Mesenchymal stem cell (in vitro differentiated cells and primary cell): ENCODE data around the gene ALDH1L1.
A peak's percentile ranks its signal among the peaks of the same experiment; 100 is the strongest.

ENCODE experiments used
- DNase-seq: peaks from one replicate; pipeline ENCODE4 v3.0.0-alpha.2; 2013
- H2AFZ ChIP-seq: one replicate; pipeline ENCODE4 v1.6.1; 2013; ENCODE audit warnings: low read depth, mild to moderate bottlenecking, control low read depth, inconsistent platforms, low read length, moderate library complexity
- H2AK5ac ChIP-seq: 2 replicates; pipeline ENCODE4 v1.6.1; 2013; ENCODE audit warnings: low read length, moderate library complexity, mild to moderate bottlenecking, inconsistent platforms; ENCODE audit not compliant: severe bottlenecking
- H2BK120ac ChIP-seq: one replicate; pipeline ENCODE4 v1.6.1; 2013; ENCODE audit warnings: low read depth, mild to moderate bottlenecking, inconsistent platforms, low read length, moderate library complexity
- H2BK12ac ChIP-seq, 2 experiments: one replicate each; pipeline ENCODE4 v1.6.1; 2013; ENCODE audit warnings: inconsistent platforms in 2 of 2, low read length in 2 of 2, mild to moderate bottlenecking in 2 of 2, moderate library complexity in 2 of 2, control low read depth in 1 of 2
- H2BK15ac ChIP-seq: one replicate; pipeline ENCODE4 v1.6.1; 2013; ENCODE audit warnings: mild to moderate bottlenecking, low read depth, inconsistent platforms; ENCODE audit not compliant: poor library complexity, severe bottlenecking
- H2BK5ac ChIP-seq: 2 replicates; pipeline ENCODE4 v1.6.1; 2013; ENCODE audit warnings: low read depth, mild to moderate bottlenecking, low read length, control low read depth, inconsistent platforms; ENCODE audit not compliant: poor library complexity, severe bottlenecking
- H3K14ac ChIP-seq, 2 experiments: one replicate each; pipeline ENCODE4 v1.6.1; 2013; ENCODE audit warnings: inconsistent platforms in 2 of 2, low read length in 2 of 2, control low read depth in 1 of 2, mild to moderate bottlenecking in 1 of 2, moderate library complexity in 1 of 2
- H3K18ac ChIP-seq, 2 experiments: one replicate each; pipeline ENCODE4 v1.6.1; 2013; ENCODE audit warnings: inconsistent platforms in 2 of 2, low read length in 2 of 2, control low read depth in 1 of 2, low read depth in 1 of 2, mild to moderate bottlenecking in 1 of 2
- H3K23ac ChIP-seq, 2 experiments: one replicate each; pipeline ENCODE4 v1.6.1; 2013; ENCODE audit warnings: inconsistent platforms in 2 of 2, low read length in 2 of 2, mild to moderate bottlenecking in 2 of 2, moderate library complexity in 2 of 2, control low read depth in 1 of 2
- H3K27ac ChIP-seq: 2 replicates; pipeline ENCODE4 v1.5.1; 2013; ENCODE audit warnings: mild to moderate bottlenecking, moderate library complexity, low read length, control low read depth, inconsistent platforms; ENCODE audit not compliant: poor library complexity, severe bottlenecking
- H3K27me3 ChIP-seq, 2 experiments: 2 replicates each; pipeline versions ENCODE4 v1.6.1 to v1.7.0; 2013; ENCODE audit warnings: low read length in 2 of 2, mild to moderate bottlenecking in 2 of 2, moderate library complexity in 2 of 2, control low read depth in 1 of 2, inconsistent platforms in 1 of 2; ENCODE audit not compliant: control insufficient read depth in 1 of 2, insufficient read depth in 1 of 2
- H3K36me3 ChIP-seq, 2 experiments: 2 replicates each; pipeline versions ENCODE4 v1.6.1 to v1.7.0; 2013; ENCODE audit warnings: low read length in 2 of 2, control low read depth in 1 of 2, inconsistent platforms in 1 of 2, low read depth in 1 of 2, mild to moderate bottlenecking in 1 of 2; ENCODE audit not compliant: insufficient read depth in 2 of 2, control insufficient read depth in 1 of 2
- H3K4ac ChIP-seq, 2 experiments: one replicate each; pipeline ENCODE4 v1.6.1; 2013; ENCODE audit warnings: inconsistent platforms in 2 of 2, low read length in 2 of 2, mild to moderate bottlenecking in 2 of 2, moderate library complexity in 2 of 2, control low read depth in 1 of 2, low read depth in 1 of 2
- H3K4me1 ChIP-seq: 2 replicates; pipeline ENCODE4 v1.6.1; 2013; ENCODE audit warnings: low read depth, low read length, control low read depth; ENCODE audit not compliant: control insufficient read depth, insufficient read depth
- H3K4me2 ChIP-seq: 2 replicates; pipeline ENCODE4 v1.6.1; 2013; ENCODE audit warnings: low read length, mild to moderate bottlenecking, inconsistent platforms; ENCODE audit not compliant: poor library complexity, severe bottlenecking
- H3K4me3 ChIP-seq, 2 experiments: 2 replicates each; pipeline versions ENCODE4 v1.5.1 to v1.7.0; 2013; ENCODE audit warnings: low read length in 2 of 2, mild to moderate bottlenecking in 2 of 2, control low read depth in 1 of 2, low read depth in 1 of 2; ENCODE audit not compliant: insufficient read depth in 1 of 2
- H3K79me1 ChIP-seq: replicated peaks from 2 replicates; pipeline ENCODE4 v1.6.1; 2013; ENCODE audit warnings: mild to moderate bottlenecking, control low read depth, low read length, inconsistent platforms; ENCODE audit not compliant: poor library complexity, severe bottlenecking
- H3K9ac ChIP-seq: 2 replicates; pipeline ENCODE4 v1.7.0; 2013; ENCODE audit warnings: mild to moderate bottlenecking, low read length, moderate library complexity
- H3K9me3 ChIP-seq: 2 replicates; pipeline ENCODE4 v1.7.0; 2013; ENCODE audit warnings: mild to moderate bottlenecking, low read length; ENCODE audit not compliant: control insufficient read depth
- H4K8ac ChIP-seq: one replicate; pipeline ENCODE4 v1.6.1; 2013; ENCODE audit warnings: inconsistent platforms, mild to moderate bottlenecking, low read length, moderate library complexity
- H4K91ac ChIP-seq: one replicate; pipeline ENCODE4 v1.6.1; 2013; ENCODE audit warnings: mild to moderate bottlenecking, low read length, inconsistent platforms
- WGBS: methylation state at CpG from one replicate; pipeline ENCODE4 v1.1.7; 2013; ENCODE audit warnings: mixed read lengths; 5-methylcytosine and 5-hydroxymethylcytosine counted together

Gene ALDH1L1

GRCh38 chr3:126152458-126152857 is 27.9 kb downstream of the ALDH1L1 start:
- H3K23ac ChIP-seq, result no peak overlapping the region
- no peak overlapping the region for H2AK5ac ChIP-seq
- 84% methylated on average over 8 of the region's 9 CpGs for WGBS
- peaks cover 8 to 68% of the 10 kb centered on the region in 2 experiments for H3K27me3 ChIP-seq
- H3K4me2 ChIP-seq, result no peak overlapping the region
- no peak overlapping the region for H3K27ac ChIP-seq
- H3K79me1 ChIP-seq, result no peaks in the 10 kb centered on the region
- DNase-seq, result no peak
- no peaks in the 10 kb centered on the region for H3K9me3 ChIP-seq
- no peak overlapping the region for H2BK12ac ChIP-seq
- no peak overlapping the region for H3K4me3 ChIP-seq
- no peak overlapping the region for H2BK5ac ChIP-seq
- no peak overlapping the region for H3K4ac ChIP-seq
- H4K91ac ChIP-seq, result no peak overlapping the region
- H3K36me3 ChIP-seq, result no peaks in the 10 kb centered on the region
- H3K9ac ChIP-seq, result no peak overlapping the region
- H2BK120ac ChIP-seq, result no peak overlapping the region
- no peak overlapping the region for H2AFZ ChIP-seq
- H2BK15ac ChIP-seq, result no peak overlapping the region
- H4K8ac ChIP-seq, result no peak overlapping the region
- H3K18ac ChIP-seq, result no peak overlapping the region
- H3K14ac ChIP-seq, result no peak overlapping the region
- no peaks in the 10 kb centered on the region for H3K4me1 ChIP-seq

GRCh38 chr3:126151562-126152302 is 28.7 kb downstream of the ALDH1L1 start:
- H3K4ac ChIP-seq, result no peak overlapping the region
- H3K18ac ChIP-seq, result no peak overlapping the region
- no peak overlapping the region for H2AFZ ChIP-seq
- H3K36me3 ChIP-seq, result no peaks in the 10 kb centered on the region
- H2AK5ac ChIP-seq, result no peak overlapping the region
- no peak overlapping the region for H3K27ac ChIP-seq
- H2BK15ac ChIP-seq, result no peak overlapping the region
- H3K4me3 ChIP-seq, result no peak overlapping the region
- no peaks in the 10 kb centered on the region for H3K79me1 ChIP-seq
- no peak for DNase-seq
- peaks cover 9 to 62% of the 10 kb centered on the region in 2 experiments for H3K27me3 ChIP-seq
- peak overlapping the region in 1 of 2 experiments; percentile 42 for H3K23ac ChIP-seq
- 76% methylated on average over 6 of the region's 6 CpGs for WGBS
- no peak overlapping the region for H3K14ac ChIP-seq
- no peak overlapping the region for H3K9ac ChIP-seq
- no peak overlapping the region for H3K4me2 ChIP-seq
- H4K91ac ChIP-seq, result no peak overlapping the region
- no peaks in the 10 kb centered on the region for H3K4me1 ChIP-seq
- H2BK120ac ChIP-seq, result no peak overlapping the region
- no peak overlapping the region for H4K8ac ChIP-seq
- no peak overlapping the region for H2BK5ac ChIP-seq
- H3K9me3 ChIP-seq, result no peaks in the 10 kb centered on the region
- H2BK12ac ChIP-seq, result no peak overlapping the region

GRCh38 chr3:126149960-126150515 is 30.3 kb downstream of the ALDH1L1 start:
- Histone ChIP-seq H3K23ac (no peak overlapping the region), H2BK5ac (no peak overlapping the region), H3K27me3 (peaks cover 20 to 60% of the 10 kb centered on the region in 2 experiments), H3K9ac (no peak overlapping the region), H3K14ac (no peak overlapping the region), H3K4me3 (no peak overlapping the region), H3K9me3 (no peaks in the 10 kb centered on the region), H3K4me1 (no peaks in the 10 kb centered on the region), H4K91ac (no peak overlapping the region), H3K4ac (no peak overlapping the region), H2BK120ac (no peak overlapping the region), H2AK5ac (no peak overlapping the region), H2AFZ (no peak overlapping the region), H2BK15ac (no peak overlapping the region), H3K18ac (no peak overlapping the region), H3K36me3 (no peaks in the 10 kb centered on the region), H3K4me2 (no peak overlapping the region), H4K8ac (no peak overlapping the region), H3K27ac (no peak overlapping the region), H2BK12ac (no peak overlapping the region), H3K79me1 (no peaks in the 10 kb centered on the region)
- DNase-seq, result no peak
- 78% methylated on average over 7 of the region's 7 CpGs for WGBS

- no peaks in the 10 kb centered on the region for H3K4me1 ChIP-seq
- H3K18ac ChIP-seq, result no peak overlapping the region
- no peak overlapping the region for H3K4ac ChIP-seq
- no peak overlapping the region for H3K27ac ChIP-seq
- H3K23ac ChIP-seq, result no peak overlapping the region
- H3K9ac ChIP-seq, result no peak overlapping the region
- peak overlapping the region in 1 of 2 experiments; percentile 18 for H3K14ac ChIP-seq
- H4K8ac ChIP-seq, result no peak overlapping the region
- no peaks in the 10 kb centered on the region for H3K9me3 ChIP-seq
- 88% methylated on average over 3 of the region's 3 CpGs for WGBS
- no peak overlapping the region for H2BK15ac ChIP-seq
- no peak overlapping the region for H2AFZ ChIP-seq
- no peak overlapping the region for H2BK120ac ChIP-seq
- H3K27me3 ChIP-seq, result peaks cover 20 to 61% of the 10 kb centered on the region in 2 experiments
- no peaks in the 10 kb centered on the region for H3K36me3 ChIP-seq
- no peaks in the 10 kb centered on the region for H3K79me1 ChIP-seq
- no peak overlapping the region for H3K4me3 ChIP-seq
- H2BK12ac ChIP-seq, result no peak overlapping the region
- no peak for DNase-seq
- H2BK5ac ChIP-seq, result no peak overlapping the region
- no peak overlapping the region for H4K91ac ChIP-seq
- no peak overlapping the region for H3K4me2 ChIP-seq
- H2AK5ac ChIP-seq, result no peak overlapping the region
Measured at GRCh38 chr3:126149256-126149902, 31.0 kb downstream of the ALDH1L1 start.
